Activated naive CD4-positive, alpha-beta T cell treated with anti-CD3 and anti-CD28 coated beads, Interleukin-2, amount 50 U/mL, for 72 hours (primary cell): ENCODE data around the gene AHCY. TPM values are rescaled to one million over a fixed set of nuclear protein-coding genes. Genes with fewer than 3 reads are reported as not detected.
"Not testable (repeated sequence)": the region's sequence is repeated elsewhere in the genome, so short reads cannot be mapped to it uniquely, and the experiment has no call there.

ENCODE experiments used
- ATAC-seq, 2 donors: fragments of 150-1000 bp; cut with Tn5 transposase; 2 replicates each; pipeline ENCODE4 v1.10.0; 2021; ENCODE audit warnings: mild to moderate bottlenecking in 2 of 2, moderate library complexity in 2 of 2
- DNase-seq, 2 donors: peaks; one replicate each; pipeline ENCODE4 v3.0.0; 2021 to 2022; ENCODE audit warnings: low spot score in 2 of 2
- H3K27ac Mint-ChIP-seq, 2 donors: one replicate each; pipeline ENCODE4 v1.8.0; 2022; ENCODE audit warnings: mild to moderate bottlenecking in 2 of 2, mixed read lengths in 2 of 2
- H3K36me3 Mint-ChIP-seq, 2 donors: one replicate each; pipeline ENCODE4 v1.8.0; 2022; ENCODE audit warnings: mixed read lengths in 2 of 2
- H3K9me3 Mint-ChIP-seq, 2 donors: one replicate each; pipeline ENCODE4 v1.8.0; 2022; ENCODE audit warnings: mixed read lengths in 2 of 2
- total RNA-seq, 2 donors: library from RNA; stranded (reverse); gene quantifications; one replicate each; pipeline ENCODE4 v1.2.3, GENCODE V29; 2022

The AHCY gene
- total RNA-seq, 2 donors from 2014 or later, result 166 to 211 TPM

- no peak for ATAC-seq
- DNase-seq, result no peak
- Mint-ChIP-seq H3K9me3 (no peaks in the 10 kb centered on the region), H3K27ac (no peak overlapping the region), H3K36me3 (peaks cover 8 to 14% of the 10 kb centered on the region in 2 donors)
These were observed 19.3 kb downstream of the AHCY start for GRCh38 chr20:34283844-34284243.

- DNase-seq (no peak), ATAC-seq (no peak)
- Mint-ChIP-seq H3K9me3 (no peaks in the 10 kb centered on the region), H3K27ac (no peak overlapping the region), H3K36me3 (peaks cover 20 to 24% of the 10 kb centered on the region in 2 donors)
These were observed 21.1 kb downstream of the AHCY start for GRCh38 chr20:34282041-34282440.

DNA sequence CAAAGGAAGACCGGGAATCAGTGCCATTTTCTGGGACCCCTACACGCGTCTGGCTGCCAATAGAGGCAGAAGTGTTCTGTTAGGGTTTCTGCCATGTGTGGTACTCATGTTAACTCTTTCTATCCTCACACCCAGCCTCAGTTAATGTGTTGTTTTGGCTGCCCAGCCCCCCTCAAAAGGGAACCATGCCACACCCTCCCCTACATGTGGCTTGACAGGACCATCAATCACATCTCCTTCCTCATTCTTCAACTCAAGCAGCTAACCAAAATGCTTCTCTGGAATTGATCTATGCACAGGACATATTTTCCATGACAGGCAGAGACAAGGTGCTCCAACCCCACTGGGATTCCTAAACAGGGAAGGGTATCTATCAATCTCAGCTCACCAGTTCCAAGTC is 22.0 kb downstream of the AHCY start:
- DNase-seq (no peak), ATAC-seq (no peak)
- Mint-ChIP-seq H3K36me3 (peaks cover 22 to 24% of the 10 kb centered on the region in 2 donors), H3K9me3 (no peaks in the 10 kb centered on the region), H3K27ac (no peak overlapping the region)

DNA sequence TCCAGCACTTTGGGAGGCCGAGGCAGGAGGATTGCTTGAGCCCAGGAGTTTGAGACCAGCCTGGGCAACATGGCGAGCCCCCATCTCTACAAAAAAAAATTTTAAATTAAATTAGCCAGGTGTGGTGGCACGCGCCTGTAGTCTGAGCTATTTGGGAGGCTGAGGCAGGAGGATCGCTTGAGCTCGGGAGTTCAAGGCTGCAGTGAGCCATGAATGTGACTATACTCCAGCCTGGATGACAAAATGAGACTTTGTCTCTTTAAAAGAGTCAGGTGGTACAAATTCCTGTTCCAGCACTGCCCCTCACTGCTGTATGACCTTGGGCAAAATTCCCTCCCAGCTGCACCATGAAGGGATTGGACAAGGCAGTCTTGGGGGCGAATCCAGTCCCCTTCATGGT is 28.5 kb downstream of the AHCY start:
- Mint-ChIP-seq H3K36me3 (peaks cover 23 to 34% of the 10 kb centered on the region in 2 donors), H3K9me3 (no peaks in the 10 kb centered on the region), H3K27ac (no peak overlapping the region)
- ATAC-seq (no peak), DNase-seq (no peak)

- no peaks in the 10 kb centered on the region for H3K9me3 Mint-ChIP-seq
- no peak overlapping the region for H3K27ac Mint-ChIP-seq
- DNase-seq, result no peak
- peaks cover 13 to 20% of the 10 kb centered on the region in 2 donors for H3K36me3 Mint-ChIP-seq
- no peak for ATAC-seq
These were observed 31.2 kb downstream of the AHCY start for GRCh38 chr20:34271956-34272355.

DNA sequence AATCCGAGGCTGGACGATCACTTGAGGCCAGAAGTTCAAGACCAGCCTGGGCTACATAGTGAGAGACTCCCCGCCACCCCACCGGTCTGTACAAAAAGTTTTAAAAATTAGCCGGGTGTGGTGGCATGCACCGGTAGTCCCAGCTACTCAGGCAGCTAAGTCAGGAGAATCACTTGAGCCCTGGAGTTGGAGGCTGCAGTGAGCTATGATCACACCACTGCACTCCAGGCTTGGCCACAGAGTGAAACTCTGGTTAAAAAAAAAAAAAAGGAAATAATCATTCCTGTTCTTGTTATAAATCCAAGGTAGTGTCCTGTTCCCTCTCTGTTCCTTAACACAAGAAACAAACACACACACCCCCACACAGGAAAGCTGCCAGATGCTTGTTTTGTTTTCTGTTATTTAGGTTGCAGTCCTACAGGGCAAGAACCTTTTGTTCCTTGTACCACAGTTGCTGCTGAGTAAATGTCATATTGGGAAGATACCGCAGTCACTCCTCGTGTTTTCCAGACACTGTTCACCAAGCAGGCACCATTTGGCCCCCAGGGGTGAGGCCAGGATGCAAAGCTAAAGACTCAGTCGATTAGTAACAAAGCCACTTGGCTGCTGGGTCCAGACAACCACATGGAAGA is 33.0 kb downstream of the AHCY start:
- ATAC-seq (no peak), DNase-seq (no peak)
- peaks cover 13 to 15% of the 10 kb centered on the region in 2 donors for H3K36me3 Mint-ChIP-seq
- H3K27ac Mint-ChIP-seq, result no peak overlapping the region
- no peaks in the 10 kb centered on the region for H3K9me3 Mint-ChIP-seq

- H3K9me3 Mint-ChIP-seq, result no peaks in the 10 kb centered on the region
- ATAC-seq (peak in 1 of 2 donors; percentile 30), DNase-seq (no peak)
- H3K27ac Mint-ChIP-seq, result no peak overlapping the region
- peaks cover 9 to 14% of the 10 kb centered on the region in 2 donors for H3K36me3 Mint-ChIP-seq
These were observed 34.1 kb downstream of the AHCY start for GRCh38 chr20:34268851-34269636.

DNA sequence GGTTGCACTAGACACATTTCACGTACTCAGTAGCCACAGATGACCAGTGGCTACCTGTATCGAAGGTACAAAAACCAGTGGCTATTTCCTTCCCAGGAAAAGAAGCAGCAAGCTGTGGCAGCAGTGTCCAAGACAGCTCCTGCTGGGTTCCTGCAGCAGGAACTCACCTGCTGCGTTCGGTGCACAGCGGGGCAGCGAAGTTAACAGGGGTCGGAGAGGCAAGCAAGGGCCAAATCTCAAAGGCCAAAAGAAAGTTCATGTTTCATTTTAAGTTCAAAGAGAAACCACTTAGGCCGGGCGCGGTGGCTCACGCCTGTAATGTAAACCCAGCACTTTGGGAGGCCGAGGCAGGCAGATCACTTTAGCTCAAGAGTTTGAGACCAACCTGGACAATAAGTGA is 35.0 kb downstream of the AHCY start:
- Mint-ChIP-seq H3K9me3 (no peaks in the 10 kb centered on the region), H3K36me3 (peaks cover under 1 to 10% of the 10 kb centered on the region in 2 donors), H3K27ac (no peak overlapping the region)
- DNase-seq (no peak), ATAC-seq (no peak)

- Mint-ChIP-seq H3K36me3 (no peaks in the 10 kb centered on the region), H3K27ac (no peak overlapping the region), H3K9me3 (no peaks in the 10 kb centered on the region)
- ATAC-seq (no peak), DNase-seq (no peak)
These were observed 39.0 kb downstream of the AHCY start for GRCh38 chr20:34264141-34264540.

- not testable (repeated sequence) for DNase-seq, H3K9me3 Mint-ChIP-seq, H3K36me3 Mint-ChIP-seq, H3K27ac Mint-ChIP-seq, ATAC-seq
These were observed 39.7 kb downstream of the AHCY start for GRCh38 chr20:34263468-34263867.

DNA sequence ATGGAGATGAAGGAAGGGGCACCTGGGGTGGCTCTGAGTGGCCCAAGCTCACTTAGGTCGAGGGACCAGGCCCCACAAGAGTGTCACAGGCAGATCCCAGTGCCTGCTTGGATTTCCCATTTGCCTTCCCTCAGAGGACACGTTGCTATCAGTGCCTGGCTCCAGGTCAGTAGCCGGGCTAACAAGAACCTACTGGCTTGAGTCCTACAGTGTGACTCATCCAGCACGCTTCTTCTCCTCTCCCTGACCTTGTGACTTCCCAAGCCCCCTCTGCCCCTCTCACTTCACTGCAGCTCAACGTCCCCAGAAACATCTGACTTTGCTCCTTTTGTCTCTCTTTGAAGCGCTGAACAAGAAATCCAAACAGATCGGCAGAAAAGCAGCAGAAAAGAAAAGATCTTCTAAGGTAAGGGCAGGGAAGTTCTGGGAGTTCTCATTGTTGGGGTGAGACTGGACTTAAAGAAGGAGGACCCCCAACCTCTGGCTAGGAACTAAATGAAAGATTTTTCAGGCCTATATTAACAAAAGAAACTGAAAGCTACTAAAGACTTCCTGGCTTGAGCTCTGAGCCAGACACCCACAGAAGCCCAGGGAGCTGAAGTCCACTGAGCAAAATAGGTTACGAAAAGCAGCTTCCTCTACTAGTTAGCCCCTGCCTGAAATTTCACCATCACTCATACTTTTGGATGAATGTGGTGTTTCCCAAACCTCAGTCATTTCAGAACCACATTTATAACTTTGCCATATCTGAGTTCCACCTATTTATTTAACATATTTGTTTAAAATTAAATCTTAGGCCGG is 40.5 kb downstream of the AHCY start:
- Mint-ChIP-seq H3K27ac (no peak overlapping the region), H3K9me3 (no peaks in the 10 kb centered on the region), H3K36me3 (no peaks in the 10 kb centered on the region)
- no peak for DNase-seq
- no peak for ATAC-seq

GRCh38 chr20:34260208-34260942 is 42.8 kb downstream of the AHCY start:
- ATAC-seq (no peak), DNase-seq (no peak)
- Mint-ChIP-seq H3K36me3 (no peaks in the 10 kb centered on the region), H3K9me3 (no peaks in the 10 kb centered on the region), H3K27ac (no peak overlapping the region)

DNA sequence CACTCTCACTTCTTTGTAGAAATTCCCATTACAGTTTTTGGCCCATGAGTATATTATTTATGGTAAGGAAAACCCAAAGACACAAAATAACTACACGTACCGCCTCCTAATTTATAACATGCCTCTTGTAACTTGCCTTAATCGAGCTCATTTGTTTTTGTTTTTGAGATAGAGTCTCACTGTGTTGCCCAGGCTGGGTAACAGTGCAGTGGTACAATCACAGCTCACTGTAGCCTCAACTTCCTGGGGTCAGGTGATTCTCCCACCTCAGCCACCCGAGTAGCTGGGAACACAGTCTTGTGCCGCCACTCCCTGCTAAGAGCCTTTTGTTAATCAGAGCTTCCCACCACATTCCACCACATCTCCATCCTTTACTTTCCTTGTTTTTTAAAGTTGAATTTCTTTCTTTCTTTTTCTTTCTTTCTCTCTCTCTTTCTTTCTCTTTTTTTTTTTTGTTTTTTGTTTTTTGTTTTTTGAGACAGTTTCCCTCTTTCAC is 46.5 kb downstream of the AHCY start:
- no peaks in the 10 kb centered on the region for H3K36me3 Mint-ChIP-seq
- DNase-seq (no peak), ATAC-seq (no peak)
- no peaks in the 10 kb centered on the region for H3K9me3 Mint-ChIP-seq
- peak overlapping the region in 1 of 2 donors; percentile 24 for H3K27ac Mint-ChIP-seq

DNA sequence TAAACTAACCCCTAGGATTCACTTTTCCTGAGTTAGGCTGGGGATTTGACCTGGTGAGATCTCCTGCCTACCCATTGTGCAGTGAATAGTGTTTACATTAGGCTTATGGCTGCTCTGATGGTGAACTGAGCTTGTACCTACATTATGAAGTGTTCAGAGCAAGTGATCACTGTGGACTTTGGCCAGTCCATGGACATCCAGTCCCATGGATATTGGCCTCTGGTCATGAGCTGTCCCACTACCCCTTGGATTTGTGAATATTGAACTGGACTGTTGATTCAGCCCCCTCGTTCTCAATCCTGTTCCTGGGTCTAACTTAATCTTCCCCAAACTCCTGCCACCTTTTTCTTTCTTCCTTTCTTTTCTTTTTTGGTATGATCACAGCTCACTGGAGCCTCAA is 48.2 kb downstream of the AHCY start:
- DNase-seq (no peak), ATAC-seq (no peak)
- no peaks in the 10 kb centered on the region for H3K9me3 Mint-ChIP-seq
- no peak overlapping the region for H3K27ac Mint-ChIP-seq
- no peaks in the 10 kb centered on the region for H3K36me3 Mint-ChIP-seq

- H3K36me3 Mint-ChIP-seq, H3K27ac Mint-ChIP-seq, H3K9me3 Mint-ChIP-seq, ATAC-seq, DNase-seq: not testable (repeated sequence)
These were observed 50.6 kb downstream of the AHCY start for GRCh38 chr20:34252431-34253086.

DNA sequence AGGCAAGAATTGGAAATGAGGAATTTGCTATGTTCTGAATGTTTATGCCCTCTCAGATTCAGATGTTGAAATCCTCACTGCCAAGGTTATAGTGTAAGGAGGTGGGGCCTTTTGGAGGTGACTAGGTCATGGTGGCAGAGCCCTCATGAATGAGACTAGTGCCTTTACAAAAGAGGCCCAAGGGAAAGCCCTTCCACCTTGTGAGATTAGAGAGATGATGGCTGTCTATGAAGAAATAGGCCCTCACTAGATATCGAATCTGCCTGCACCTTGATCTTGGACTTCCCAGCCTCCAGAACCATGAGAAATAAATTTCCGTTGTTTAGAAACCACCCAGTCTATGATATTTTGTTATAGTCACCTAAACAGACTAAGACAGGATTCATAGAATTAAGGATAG is 51.5 kb downstream of the AHCY start:
- Mint-ChIP-seq H3K27ac (peak overlapping the region in 1 of 2 donors; percentile 30), H3K9me3 (no peaks in the 10 kb centered on the region), H3K36me3 (no peaks in the 10 kb centered on the region)
- DNase-seq (no peak), ATAC-seq (no peak)
